K562 (cell line): ENCODE measurements around the gene SLC25A42. TPM values are rescaled to one million over a fixed set of nuclear protein-coding genes. Genes with fewer than 3 reads are reported as not detected.

Experiments used
- C11orf30 ChIP-seq: fragments of 450-650 bp; IDR thresholded peaks from 2 replicates; pipeline ENCODE4 v1.6.1; 2016; ENCODE audit warnings: low read depth, mild to moderate bottlenecking
- GATAD2B ChIP-seq: fragments of 450-650 bp; IDR thresholded peaks from 2 replicates; pipeline ENCODE4 v1.6.1; 2017; ENCODE audit warnings: mild to moderate bottlenecking, borderline replicate concordance
- MEF2D ChIP-seq: conservative IDR thresholded peaks from 2 replicates; pipeline ENCODE4 v1.6.1; 2016; ENCODE audit warnings: low read depth, missing genetic modification characterization, missing compliant biosample characterization
- NELFE ChIP-seq: IDR thresholded peaks from 2 replicates; pipeline ENCODE4 v1.6.1; 2011; ENCODE audit warnings: mild to moderate bottlenecking; ENCODE audit not compliant: insufficient read depth, insufficient read length
- NFE2L1 ChIP-seq: fragments of 450-650 bp; IDR thresholded peaks from 2 replicates; pipeline ENCODE4 v1.6.1; 2016; ENCODE audit warnings: missing genetic modification characterization, low read depth, mild to moderate bottlenecking, missing compliant biosample characterization, moderate library complexity, borderline replicate concordance
- NR2C2 ChIP-seq, 2 experiments: fragments of 200-800 bp in 1 of 2; sonication (Bioruptor generic) in 1 of 2; sonication (generic) in 1 of 2; formaldehyde crosslinking in 1 of 2; IDR thresholded peaks; 2 replicates each; pipeline versions ENCODE4 v1.6.1 to v1.8.0; 2016 to 2022; ENCODE audit warnings: mild to moderate bottlenecking in 1 of 2, missing compliant biosample characterization in 1 of 2, missing genetic modification characterization in 1 of 2, missing genetic modification reagents in 1 of 2
- PTRF ChIP-seq: fragments of 450-650 bp; IDR thresholded peaks from 2 replicates; pipeline ENCODE4 v1.6.1; 2016; ENCODE audit warnings: mild to moderate bottlenecking, missing genetic modification characterization, missing compliant biosample characterization
- SNRNP70 ChIP-seq: fragments of 200-400 bp; formaldehyde crosslinking; optimal IDR thresholded peaks from 2 replicates; pipeline ENCODE3; 2017; ENCODE audit warnings: low read depth, low read length
- TOE1 ChIP-seq, 2 experiments: fragments of 450-650 bp in 1 of 2; sonication (generic) in 1 of 2; formaldehyde crosslinking in 1 of 2; IDR thresholded peaks; 2 replicates each; pipeline versions ENCODE4 v1.7.1 to v1.8.0; 2016 to 2022; ENCODE audit warnings: borderline replicate concordance in 2 of 2, mild to moderate bottlenecking in 2 of 2, antibody characterized with exemption in 1 of 2, inconsistent platforms in 1 of 2, low read depth in 1 of 2, missing genetic modification reagents in 1 of 2, moderate library complexity in 1 of 2
- ZBTB40 ChIP-seq, 2 experiments: fragments of 450-650 bp in 1 of 2; sonication (generic) in 1 of 2; formaldehyde crosslinking in 1 of 2; IDR thresholded peaks; 2 replicates each; pipeline versions ENCODE4 v1.7.1 to v1.9.0; 2016 to 2022; ENCODE audit warnings: inconsistent platforms in 1 of 2, mild to moderate bottlenecking in 1 of 2, missing genetic modification reagents in 1 of 2
- ZNF23 ChIP-seq: fragments of 250-450 bp; sonication (Bioruptor Pico); IDR thresholded peaks from 2 replicates; pipeline ENCODE4 v1.4.0; 2020; ENCODE audit warnings: mild to moderate bottlenecking
- polyA plus RNA-seq, 8 experiments: library from polyadenylated mRNA; depleted of rRNA in 4 of 8; stranded (reverse) in 5 of 8; unstranded in 3 of 8; fragments of >200 nt; fragmentation: Nextera tagmentation in 2 of 8; fragmentation: Illumina TruSeq in 1 of 8; extraction: Ambion mirVana in 2 of 8; extraction: Trizol in 1 of 8; gene quantifications; 2 replicates each; pipeline versions ENCODE4 v1.2.1 to v1.2.3, GENCODE V29; 2011 to 2014; ENCODE audit warnings: inconsistent platforms in 1 of 8, missing spikeins in 1 of 8
- total RNA-seq, 7 experiments: library from RNA; depleted of rRNA in 6 of 7; stranded (reverse); fragments of >200 nt in 6 of 7; fragmentation: Illumina TruSeq in 2 of 7; extraction: Trizol in 2 of 7; gene quantifications; 2 replicates each; pipeline versions ENCODE4 v1.2.1 to v1.2.3, GENCODE V29; 2011 to 2021; ENCODE audit warnings: low replicate concordance in 1 of 7
- TF ChIP-seq, protein P1 (sequence below): fragments of 450-650 bp; IDR thresholded peaks from 2 replicates; pipeline ENCODE4 v1.6.1; 2016; ENCODE audit warnings: missing biosample characterization, missing genetic modification characterization
- TF ChIP-seq, protein P2 (sequence below): IDR thresholded peaks from 3 replicates; pipeline ENCODE4 v1.6.1; 2011; ENCODE audit warnings: borderline replicate concordance, mild to moderate bottlenecking; ENCODE audit not compliant: insufficient read length, insufficient read depth

SLC25A42 gene
- total and polyA plus RNA-seq, 9 of the 15 experiments (the other 6 are each of a cell fraction or from before 2014, with no cell fraction given), result 0.59 to 32.2 (median 14.1) TPM

GRCh38 chr19:19138109-19138981 lies 74.6 kb downstream of the SLC25A42 start, which contains the start of gene TMEM161A (continued):
- TF ChIP-seq ZBTB40 (IDR thresholded peaks at IDR 0.05), result peak; percentile 63
- TF ChIP-seq ZBTB40 (CRISPR knock-in tag; IDR thresholded peaks at IDR 0.05), result no peak
- 0 out of 2 replicates have a peak, but pooled peaks have one; percentile 39 for TF ChIP-seq NR2C2 (CRISPR knock-in tag; IDR thresholded peaks at IDR 0.05)
- TF ChIP-seq NR2C2 (tag; IDR thresholded peaks at IDR 0.05), result peak; percentile 65; the same call in 1 of the 2 replicates
- no peak for TF ChIP-seq NELFE
- no peak for TF ChIP-seq NFE2L1 (tag)
- TF ChIP-seq TOE1 (IDR thresholded peaks at IDR 0.05; ENCODE audit: borderline replicate concordance), result no peak
- peak; percentile 9; the same call in 1 of the 2 replicates for TF ChIP-seq TOE1 (CRISPR knock-in tag; IDR thresholded peaks at IDR 0.05; ENCODE audit: borderline replicate concordance, low read depth)
- TF ChIP-seq C11orf30, result 0 out of 2 replicates have a peak, but pooled peaks have one; percentile 10
- no peak for TF ChIP-seq MEF2D (tag)
- TF ChIP-seq, protein P1, sequence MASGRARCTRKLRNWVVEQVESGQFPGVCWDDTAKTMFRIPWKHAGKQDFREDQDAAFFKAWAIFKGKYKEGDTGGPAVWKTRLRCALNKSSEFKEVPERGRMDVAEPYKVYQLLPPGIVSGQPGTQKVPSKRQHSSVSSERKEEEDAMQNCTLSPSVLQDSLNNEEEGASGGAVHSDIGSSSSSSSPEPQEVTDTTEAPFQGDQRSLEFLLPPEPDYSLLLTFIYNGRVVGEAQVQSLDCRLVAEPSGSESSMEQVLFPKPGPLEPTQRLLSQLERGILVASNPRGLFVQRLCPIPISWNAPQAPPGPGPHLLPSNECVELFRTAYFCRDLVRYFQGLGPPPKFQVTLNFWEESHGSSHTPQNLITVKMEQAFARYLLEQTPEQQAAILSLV, result no peak
- TF ChIP-seq GATAD2B, result no peak
- TF ChIP-seq PTRF, result no peak
- TF ChIP-seq, protein P2, sequence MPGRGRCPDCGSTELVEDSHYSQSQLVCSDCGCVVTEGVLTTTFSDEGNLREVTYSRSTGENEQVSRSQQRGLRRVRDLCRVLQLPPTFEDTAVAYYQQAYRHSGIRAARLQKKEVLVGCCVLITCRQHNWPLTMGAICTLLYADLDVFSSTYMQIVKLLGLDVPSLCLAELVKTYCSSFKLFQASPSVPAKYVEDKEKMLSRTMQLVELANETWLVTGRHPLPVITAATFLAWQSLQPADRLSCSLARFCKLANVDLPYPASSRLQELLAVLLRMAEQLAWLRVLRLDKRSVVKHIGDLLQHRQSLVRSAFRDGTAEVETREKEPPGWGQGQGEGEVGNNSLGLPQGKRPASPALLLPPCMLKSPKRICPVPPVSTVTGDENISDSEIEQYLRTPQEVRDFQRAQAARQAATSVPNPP, result no peak
- no peak for TF ChIP-seq SNRNP70
- no peak for TF ChIP-seq ZNF23 (CRISPR knock-in tag)
